ENCODE data around the gene P2RY6. TPM values are rescaled to one million over a fixed set of nuclear protein-coding genes. Genes with fewer than 3 reads are reported as not detected.

P2RY6 gene
- total RNA-seq, 1 donor from 2014 or later = 3.7 TPM

- DNase-seq (ENCODE audit: low read depth) = no peak
- TF ChIP-seq CTCF (conservative IDR thresholded peaks at IDR 0.05; ENCODE audit: low read depth, low read length) = no peak
- no peak overlapping the region for H3K4me3 ChIP-seq (ENCODE audit: low read depth, low read length)
Observed at GRCh38 chr11:73237471-73238290, 34.5 kb upstream of the P2RY6 start.

- H3K4me3 ChIP-seq (ENCODE audit: low read depth, low read length) = no peak overlapping the region
- TF ChIP-seq CTCF (conservative IDR thresholded peaks at IDR 0.05; ENCODE audit: low read depth, low read length) = no peak
- DNase-seq (ENCODE audit: low read depth) = no peak
Observed at GRCh38 chr11:73239111-73239521, 33.0 kb upstream of the P2RY6 start.

- TF ChIP-seq CTCF (conservative IDR thresholded peaks at IDR 0.05; ENCODE audit: low read depth, low read length) = no peak
- no peak for DNase-seq (ENCODE audit: low read depth)
- H3K4me3 ChIP-seq (ENCODE audit: low read depth, low read length) = no peak overlapping the region
Observed at GRCh38 chr11:73239571-73240189, 32.5 kb upstream of the P2RY6 start.

DNA sequence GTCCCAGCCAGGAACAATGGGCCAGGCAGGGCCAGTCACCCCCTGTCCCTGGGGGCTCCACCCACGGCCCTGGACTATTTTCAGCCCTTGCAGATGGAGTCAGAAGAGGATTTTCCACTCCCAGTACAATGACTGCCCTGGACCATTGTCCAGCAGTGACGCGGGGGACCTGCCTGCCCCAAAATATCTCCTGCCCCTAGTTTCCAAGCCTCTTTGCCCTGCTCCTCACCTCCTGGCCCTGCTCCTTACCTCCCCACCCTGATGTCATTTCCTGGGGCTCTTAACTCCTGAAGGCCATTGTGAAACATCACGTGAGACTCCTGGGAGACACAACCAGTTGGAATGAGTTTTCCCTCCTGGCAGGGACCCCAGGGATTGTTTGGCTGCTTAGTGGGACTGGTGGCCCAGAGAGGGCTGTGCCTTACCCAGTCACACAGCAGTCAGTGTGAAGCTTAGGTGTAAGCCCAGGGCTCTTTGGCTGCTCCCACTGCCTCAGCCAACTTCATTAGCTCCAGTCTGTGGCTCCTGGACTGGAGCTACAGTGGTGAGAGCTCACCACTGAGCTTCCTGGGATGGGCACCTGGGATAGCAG lies 31.9 kb upstream of the P2RY6 start:
- TF ChIP-seq CTCF (conservative IDR thresholded peaks at IDR 0.05; ENCODE audit: low read depth, low read length) = no peak
- no peak for DNase-seq (ENCODE audit: low read depth)
- no peak overlapping the region for H3K4me3 ChIP-seq (ENCODE audit: low read depth, low read length)

DNA sequence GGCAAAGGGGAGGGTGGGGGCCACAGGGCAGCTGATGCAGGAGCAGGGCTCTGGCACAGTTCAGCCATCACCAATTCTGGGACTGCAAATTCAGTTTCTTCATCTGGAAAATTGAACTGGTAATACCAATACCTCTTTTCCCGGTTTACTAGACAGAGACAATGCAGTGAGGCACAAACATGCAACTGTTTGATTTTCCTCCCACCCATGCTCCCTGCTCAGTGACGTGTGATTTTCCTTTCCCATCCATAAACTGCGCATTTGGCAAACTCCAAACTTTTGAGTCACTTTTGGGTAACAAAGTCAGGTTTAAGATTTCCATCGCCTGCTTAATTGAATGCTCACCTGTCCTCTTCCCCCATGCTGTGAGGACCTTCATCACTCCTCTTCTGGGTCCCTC lies 30.8 kb upstream of the P2RY6 start:
- H3K4me3 ChIP-seq (ENCODE audit: low read depth, low read length) = no peak overlapping the region
- TF ChIP-seq CTCF (conservative IDR thresholded peaks at IDR 0.05; ENCODE audit: low read depth, low read length) = no peak
- DNase-seq (ENCODE audit: low read depth) = no peak

GRCh38 chr11:73242251-73243092 lies 29.7 kb upstream of the P2RY6 start:
- peak; percentile 93 for TF ChIP-seq CTCF (conservative IDR thresholded peaks at IDR 0.05; ENCODE audit: low read depth, low read length)
- DNase-seq (ENCODE audit: low read depth) = no peak
- peak overlapping the region; percentile 10 for H3K4me3 ChIP-seq (ENCODE audit: low read depth, low read length)

Measured in epithelial cell of proximal tubule (primary cell).